GM18909 (cell line): ENCODE data around the gene GRB7.
A peak's percentile ranks its signal among the peaks of the same experiment; 100 is the strongest.

Experiments
- ATAC-seq: cut with Tn5 transposase; IDR thresholded peaks from one replicate; pipeline ENCODE4 v1.9.1; 2021; ENCODE audit warnings: mild to moderate bottlenecking; ENCODE audit not compliant: unreplicated experiment, poor library complexity

The GRB7 gene

DNA sequence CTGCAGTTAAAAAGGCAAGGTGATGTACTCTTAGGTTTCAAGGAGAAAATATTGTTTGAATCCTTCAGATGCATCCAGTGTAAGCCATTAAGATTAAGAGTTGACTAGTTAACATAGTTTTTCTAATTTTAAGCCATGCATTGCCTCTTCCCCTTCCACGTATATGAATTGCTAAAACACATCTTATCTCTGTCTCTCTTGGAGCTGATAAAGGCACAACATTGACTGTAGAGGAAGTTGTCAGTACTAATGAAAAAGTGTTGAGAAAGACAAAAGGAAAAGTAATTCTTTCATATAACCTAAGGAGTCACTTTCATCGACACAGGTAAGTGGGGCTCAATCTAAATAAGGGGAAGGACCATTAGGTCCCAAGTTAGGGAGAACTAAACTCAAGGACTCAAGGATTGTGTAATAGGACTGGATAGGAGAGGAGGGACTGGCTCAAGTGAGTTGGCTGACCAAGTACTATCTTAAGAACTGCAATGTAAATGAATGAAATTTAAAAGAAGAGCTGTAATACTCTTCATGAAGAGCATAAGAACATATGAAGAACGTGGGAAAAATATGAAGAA is 55.6 kb downstream of the GRB7 start:
- no peak for ATAC-seq

DNA sequence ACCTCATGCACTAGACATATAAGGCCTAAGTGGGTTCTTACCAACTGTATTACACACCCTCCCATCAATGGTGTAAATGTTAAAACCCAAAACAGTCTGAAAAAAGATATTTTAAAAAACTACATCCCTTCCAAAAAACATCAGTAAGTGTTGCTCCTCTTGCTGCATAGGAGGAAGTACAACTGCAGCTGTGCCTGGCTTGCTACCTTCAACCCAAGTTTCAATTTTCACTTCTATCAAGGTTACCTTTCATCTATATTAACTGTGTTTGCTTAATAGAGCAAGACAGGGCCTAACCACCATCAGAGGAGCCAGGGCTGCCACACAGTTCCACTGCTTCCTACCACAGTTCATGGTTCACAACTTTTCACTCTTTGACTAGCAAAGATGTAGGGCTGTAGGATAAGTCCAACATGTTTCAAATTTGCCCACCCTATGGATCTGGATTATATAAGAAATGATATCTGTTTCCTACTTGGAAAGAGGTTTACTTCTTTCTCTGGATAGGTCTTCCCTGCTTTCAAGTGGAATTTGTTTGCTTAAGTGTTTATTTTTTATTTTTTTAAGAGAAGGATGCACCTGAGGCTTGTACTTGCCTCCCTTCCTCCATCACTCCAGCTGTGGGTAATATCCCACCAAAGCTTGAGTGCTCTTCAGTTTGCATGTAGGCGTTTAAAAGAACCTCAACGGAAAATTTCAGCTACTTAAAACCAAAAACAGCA is 56.7 kb downstream of the GRB7 start:
- peak; percentile 88 for ATAC-seq
